B cell (primary cell): ENCODE data around the gene CMC1. TPM values are rescaled to one million over a fixed set of nuclear protein-coding genes. Genes with fewer than 3 reads are reported as not detected.

ENCODE experiments used
- ATAC-seq: fragments of 200-7000 bp; cut with Tn5 transposase; one replicate; pipeline ENCODE4 v1.10.0; 2021; ENCODE audit warnings: low read depth, mild to moderate bottlenecking, moderate number of reproducible peaks, moderate library complexity
- CTCF ChIA-PET: fragments of 350-600 bp; sonication (Branson Sonifier 250); formaldehyde crosslinking; loops from one replicate; lab custom pipeline; 2021; ENCODE audit warnings: antibody characterized with exemption, inconsistent platforms; lab: Charles Lee
- POLR2A ChIA-PET: fragments of 350-600 bp; sonication (Branson Sonifier 250); formaldehyde crosslinking; loops from one replicate; lab custom pipeline; 2021; ENCODE audit warnings: antibody characterized with exemption; lab: Charles Lee
- DNase-seq: peaks from one replicate; pipeline ENCODE4 v3.0.0; 2013
- H2AFZ ChIP-seq: 2 replicates; pipeline ENCODE4 v1.6.1; 2012; ENCODE audit warnings: mild to moderate bottlenecking, low read depth, low read length; ENCODE audit not compliant: insufficient read depth, poor library complexity, severe bottlenecking
- H3K27ac ChIP-seq, 2 donors: 1 replicate in 1 of 2; 2 replicates in 1 of 2; pipeline ENCODE4 v1.5.1; 2012 to 2013; ENCODE audit warnings: low read length in 2 of 2, mild to moderate bottlenecking in 2 of 2, moderate library complexity in 1 of 2
- H3K27me3 ChIP-seq, 4 experiments: fragments of 200-600 bp in 1 of 4; sonication (generic) in 1 of 4; replicated peaks in 1 of 4; 1 replicate in 2 of 4; 2 replicates in 2 of 4; pipeline versions ENCODE4 v1.6.1 to v1.7.0; 2013 to 2016; ENCODE audit warnings: low read length in 3 of 4, mild to moderate bottlenecking in 2 of 4, mixed read lengths in 1 of 4, moderate library complexity in 1 of 4; ENCODE audit not compliant: insufficient read depth in 4 of 4, control insufficient read depth in 3 of 4; ENCODE audit errors: control extremely low read depth in 1 of 4
- H3K36me3 ChIP-seq, 2 experiments: replicated peaks in 1 of 2; 1 replicate in 1 of 2; 2 replicates in 1 of 2; pipeline versions ENCODE4 v1.6.1 to v1.7.1; 2013; ENCODE audit warnings: low read length in 1 of 2; ENCODE audit not compliant: insufficient read depth in 2 of 2, control insufficient read depth in 1 of 2; ENCODE audit errors: control extremely low read depth in 1 of 2, extremely low read depth in 1 of 2
- H3K4me1 ChIP-seq, 2 donors: fragments of 200-600 bp in 1 of 2; sonication (generic) in 1 of 2; 1 replicate in 1 of 2; 2 replicates in 1 of 2; pipeline versions ENCODE4 v1.5.1 to v1.6.1; 2013 to 2017; ENCODE audit warnings: low read length in 2 of 2; ENCODE audit not compliant: control insufficient read depth in 2 of 2, insufficient read depth in 2 of 2
- H3K4me2 ChIP-seq: replicated peaks from 2 replicates; pipeline ENCODE3; 2012; ENCODE audit warnings: mild to moderate bottlenecking, low read depth, low read length; ENCODE audit not compliant: poor library complexity, severe bottlenecking
- H3K4me3 ChIP-seq, 5 experiments: fragments of 200-600 bp in 1 of 5; sonication (generic) in 1 of 5; 1 replicate in 3 of 5; 2 replicates in 2 of 5; pipeline versions ENCODE4 v1.5.1 to v1.7.0; 2011 to 2016; ENCODE audit warnings: low read length in 4 of 5, mild to moderate bottlenecking in 4 of 5, low read depth in 2 of 5, control low read depth in 1 of 5, moderate library complexity in 1 of 5; ENCODE audit not compliant: insufficient read depth in 1 of 5; ENCODE audit errors: control extremely low read depth in 1 of 5, extremely low read depth in 1 of 5
- H3K79me2 ChIP-seq: fragments of 200-600 bp; sonication (generic); one replicate; pipeline ENCODE4 v1.6.0; 2016; ENCODE audit warnings: low read length; ENCODE audit not compliant: control insufficient read depth, insufficient read depth
- H3K9ac ChIP-seq: fragments of 200-600 bp; sonication (generic); 2 replicates; pipeline ENCODE4 v1.6.1; 2017; ENCODE audit warnings: mild to moderate bottlenecking, low read length, moderate library complexity
- H3K9me3 ChIP-seq, 3 donors: one replicate each; pipeline versions ENCODE4 v1.6.1 to v1.7.1; 2013; ENCODE audit warnings: low read length in 2 of 3; ENCODE audit not compliant: control insufficient read depth in 2 of 3, insufficient read depth in 1 of 3; ENCODE audit errors: control extremely low read depth in 1 of 3
- H4K20me1 ChIP-seq: 2 replicates; pipeline ENCODE4 v1.6.0; 2012; ENCODE audit warnings: mild to moderate bottlenecking, low read length; ENCODE audit not compliant: insufficient read depth, control insufficient read depth, poor library complexity, severe bottlenecking
- H3K27ac Mint-ChIP-seq: one replicate; pipeline ENCODE4 v1.8.0; 2021; ENCODE audit warnings: mixed read lengths
- H3K27me3 Mint-ChIP-seq: one replicate; pipeline ENCODE4 v1.8.0; 2021; ENCODE audit warnings: mixed read lengths
- H3K4me1 Mint-ChIP-seq: one replicate; pipeline ENCODE4 v1.8.0; 2021; ENCODE audit warnings: mixed read lengths
- H3K4me3 Mint-ChIP-seq: one replicate; pipeline ENCODE4 v1.8.0; 2021; ENCODE audit warnings: mixed read lengths
- H3K9me3 Mint-ChIP-seq: one replicate; pipeline ENCODE4 v1.8.0; 2022; ENCODE audit warnings: mixed read lengths; ENCODE audit not compliant: insufficient read depth
- EZH2 ChIP-seq: IDR thresholded peaks from 2 replicates; pipeline ENCODE4 v1.6.1; 2012; ENCODE audit warnings: borderline replicate concordance, low read depth, mild to moderate bottlenecking, moderate library complexity, low read length; ENCODE audit not compliant: insufficient read depth, poor library complexity, severe bottlenecking
- WGBS: methylation state at CpG from one replicate; pipeline ENCODE4 v1.1.5; 2013; ENCODE audit warnings: missing lambda C conversion rate; ENCODE audit not compliant: insufficient coverage; 5-methylcytosine and 5-hydroxymethylcytosine counted together
- intact Hi-C: fragments of 100-400 bp; cut with micrococcal nuclease; formaldehyde crosslinking; loops from one replicate; pipeline ENCODE4 v1.10.0; 2022
- polyA plus RNA-seq: library from polyadenylated mRNA; depleted of rRNA; stranded (reverse); fragments of >200 nt; gene quantifications from 2 replicates; pipeline ENCODE4 v1.2.3, GENCODE V29; 2012
- total RNA-seq, 2 donors: library from RNA; stranded (reverse); fragments of 120-200 nt in 1 of 2; gene quantifications; 1 replicate in 1 of 2; 2 replicates in 1 of 2; pipeline versions ENCODE4 v1.2.3 to v1.2.4, GENCODE V29; 2013 to 2022
- TF ChIP-seq, protein P1 (sequence below): fragments of 200-600 bp; IDR thresholded peaks from one replicate; pipeline ENCODE4 v1.8.0; 2022; ENCODE audit warnings: antibody characterized with exemption, mild to moderate bottlenecking

Gene CMC1
- total and polyA plus RNA-seq, 2 donors (not counting 1 experiment from before 2014, with no cell fraction given) = 6.7 to 14.5 TPM

DNA sequence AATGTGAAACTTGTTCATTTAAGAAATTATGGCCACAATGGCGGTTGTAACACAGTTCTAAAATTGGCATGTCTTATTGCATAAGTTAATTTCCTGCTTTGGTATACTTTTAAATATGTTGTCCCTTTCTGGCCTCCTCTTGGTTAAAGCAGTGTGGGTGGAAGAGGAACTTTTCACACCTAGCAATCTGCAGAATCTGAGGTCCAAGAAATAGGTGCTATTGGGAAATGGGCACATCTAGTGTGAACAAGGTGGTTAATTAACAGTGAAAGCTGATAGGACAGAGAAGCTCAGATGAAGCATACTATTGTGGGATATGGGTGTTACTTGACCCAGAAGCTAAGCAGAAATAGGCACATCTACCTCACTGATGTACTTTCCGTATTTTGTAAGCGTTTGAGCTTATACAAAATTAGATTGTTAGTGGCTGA, 10.6 kb downstream of the CMC1 start:
- DNase-seq (no peak), ATAC-seq (no peak)
- Histone ChIP-seq H3K79me2 (peaks cover 41% of the 10 kb centered on the region), H3K36me3 (no peaks in the 10 kb centered on the region), H4K20me1 (peaks cover 12% of the 10 kb centered on the region), H2AFZ (no peak overlapping the region), H3K9me3 (no peaks in the 10 kb centered on the region), H3K4me2 (no peak overlapping the region), H3K4me3 (no peak overlapping the region), H3K9ac (no peak overlapping the region), H3K27me3 (no peaks in the 10 kb centered on the region), H3K27ac (no peak overlapping the region), H3K4me1 (no peaks in the 10 kb centered on the region)
- intact Hi-C loops = no loop called here
- H3K4me3 Mint-ChIP-seq = no peak overlapping the region
- peaks cover 46% of the 10 kb centered on the region for H3K4me1 Mint-ChIP-seq
- WGBS = no CpG with 5 or more reads among the region's 3 CpGs
- no peaks in the 10 kb centered on the region for H3K9me3 Mint-ChIP-seq
- ChIA-PET POLR2A (no interaction called here), CTCF (no interaction called here)
- no peak for TF ChIP-seq EZH2
- TF ChIP-seq, protein P1, sequence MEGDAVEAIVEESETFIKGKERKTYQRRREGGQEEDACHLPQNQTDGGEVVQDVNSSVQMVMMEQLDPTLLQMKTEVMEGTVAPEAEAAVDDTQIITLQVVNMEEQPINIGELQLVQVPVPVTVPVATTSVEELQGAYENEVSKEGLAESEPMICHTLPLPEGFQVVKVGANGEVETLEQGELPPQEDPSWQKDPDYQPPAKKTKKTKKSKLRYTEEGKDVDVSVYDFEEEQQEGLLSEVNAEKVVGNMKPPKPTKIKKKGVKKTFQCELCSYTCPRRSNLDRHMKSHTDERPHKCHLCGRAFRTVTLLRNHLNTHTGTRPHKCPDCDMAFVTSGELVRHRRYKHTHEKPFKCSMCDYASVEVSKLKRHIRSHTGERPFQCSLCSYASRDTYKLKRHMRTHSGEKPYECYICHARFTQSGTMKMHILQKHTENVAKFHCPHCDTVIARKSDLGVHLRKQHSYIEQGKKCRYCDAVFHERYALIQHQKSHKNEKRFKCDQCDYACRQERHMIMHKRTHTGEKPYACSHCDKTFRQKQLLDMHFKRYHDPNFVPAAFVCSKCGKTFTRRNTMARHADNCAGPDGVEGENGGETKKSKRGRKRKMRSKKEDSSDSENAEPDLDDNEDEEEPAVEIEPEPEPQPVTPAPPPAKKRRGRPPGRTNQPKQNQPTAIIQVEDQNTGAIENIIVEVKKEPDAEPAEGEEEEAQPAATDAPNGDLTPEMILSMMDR = no peak
- H3K27ac Mint-ChIP-seq = no peak overlapping the region
- no peaks in the 10 kb centered on the region for H3K27me3 Mint-ChIP-seq

DNA sequence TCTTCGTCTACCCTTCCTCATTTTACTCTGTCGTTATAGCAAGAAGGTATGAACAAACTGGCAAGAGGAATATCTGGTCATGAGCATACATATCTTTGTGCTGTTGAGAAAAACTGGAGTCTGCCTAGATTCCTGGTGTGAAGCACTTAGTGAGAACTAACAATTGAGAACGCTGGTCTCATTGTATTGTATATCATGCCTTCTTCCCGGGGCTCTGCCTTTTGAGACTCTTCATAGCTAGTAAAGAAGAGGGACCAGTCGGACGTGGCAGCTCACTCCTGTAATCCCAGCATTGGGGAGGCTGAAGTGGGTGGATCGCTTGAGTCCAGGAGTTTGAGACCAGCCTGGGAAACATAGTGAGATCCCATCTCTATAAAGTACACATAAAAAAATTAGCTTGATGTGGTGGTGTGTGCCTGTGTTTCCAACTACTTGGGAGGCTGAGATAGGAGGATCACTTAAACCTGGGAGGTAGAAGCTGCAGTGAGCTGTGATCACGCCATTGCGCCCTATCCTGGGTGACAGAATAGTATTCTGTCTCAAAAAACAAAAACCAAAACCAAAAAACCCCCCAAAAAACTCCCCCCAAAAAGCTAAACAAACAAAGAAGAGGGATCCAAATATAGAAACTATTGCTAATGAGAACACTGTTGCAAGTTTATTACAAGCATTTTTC, 11.8 kb downstream of the CMC1 start:
- no peak overlapping the region for H3K4me3 Mint-ChIP-seq
- CTCF ChIA-PET = interaction anchor here (1.7 kb wide), 1 partner anchor 13 kb away, joined by 4 read pairs; no protein-coding TSS in a partner anchor
- H3K27ac Mint-ChIP-seq = no peak overlapping the region
- no peaks in the 10 kb centered on the region for H3K9me3 Mint-ChIP-seq
- Histone ChIP-seq H3K79me2 (peaks cover 34% of the 10 kb centered on the region), H3K9ac (no peak overlapping the region), H3K4me3 (no peak overlapping the region), H4K20me1 (peaks cover 12% of the 10 kb centered on the region), H3K27ac (no peak overlapping the region), H3K36me3 (no peaks in the 10 kb centered on the region), H2AFZ (no peak overlapping the region), H3K9me3 (no peaks in the 10 kb centered on the region), H3K27me3 (no peaks in the 10 kb centered on the region), H3K4me2 (no peak overlapping the region), H3K4me1 (no peaks in the 10 kb centered on the region)
- peaks cover 38% of the 10 kb centered on the region for H3K4me1 Mint-ChIP-seq
- H3K27me3 Mint-ChIP-seq = no peaks in the 10 kb centered on the region
- WGBS = 100% methylated on average over 1 of the region's 9 CpGs
- DNase-seq (no peak), ATAC-seq (no peak)
- POLR2A ChIA-PET = no interaction called here
- TF ChIP-seq, protein P1 = no peak
- TF ChIP-seq EZH2 = no peak
- intact Hi-C loops = no loop called here
